HG03066 (cell line): ENCODE results near the gene MEG3.

ENCODE experiments used
- ATAC-seq: cut with Tn5 transposase; IDR thresholded peaks from one replicate; pipeline ENCODE4 v1.9.1; 2021; ENCODE audit warnings: low read depth; ENCODE audit not compliant: unreplicated experiment

MEG3 gene

GRCh38 chr14:100878271-100879146 lies 52.6 kb downstream of the MEG3 start:
- no peak for ATAC-seq

- no peak for ATAC-seq
These were observed 53.3 kb downstream of the MEG3 start for GRCh38 chr14:100879194-100879593.

DNA sequence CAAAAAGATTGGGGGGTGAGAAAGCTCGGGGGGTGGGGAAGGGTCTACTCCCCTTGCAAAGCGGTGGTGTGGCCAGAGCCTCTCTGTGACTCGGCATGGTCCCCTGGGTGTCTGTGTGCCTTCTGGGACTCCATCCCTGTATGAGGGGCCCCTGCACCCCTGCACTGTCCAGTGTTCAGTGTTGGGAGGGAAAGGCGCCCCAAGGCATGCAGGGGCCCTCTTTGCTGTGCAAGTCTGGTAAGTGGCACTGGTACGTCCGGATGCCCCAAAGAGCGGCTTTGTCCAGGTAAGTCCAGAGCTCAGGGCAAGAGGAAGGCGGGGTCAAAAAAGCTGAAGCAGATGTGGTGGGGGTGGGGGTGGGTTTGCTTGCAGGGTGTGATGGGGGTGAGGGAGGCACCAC lies 53.9 kb downstream of the MEG3 start:
- ATAC-seq = no peak

- ATAC-seq = no peak
These were observed 54.6 kb downstream of the MEG3 start for GRCh38 chr14:100880271-100881101.

- ATAC-seq = no peak
These were observed 55.5 kb downstream of the MEG3 start for GRCh38 chr14:100881211-100882025.

DNA sequence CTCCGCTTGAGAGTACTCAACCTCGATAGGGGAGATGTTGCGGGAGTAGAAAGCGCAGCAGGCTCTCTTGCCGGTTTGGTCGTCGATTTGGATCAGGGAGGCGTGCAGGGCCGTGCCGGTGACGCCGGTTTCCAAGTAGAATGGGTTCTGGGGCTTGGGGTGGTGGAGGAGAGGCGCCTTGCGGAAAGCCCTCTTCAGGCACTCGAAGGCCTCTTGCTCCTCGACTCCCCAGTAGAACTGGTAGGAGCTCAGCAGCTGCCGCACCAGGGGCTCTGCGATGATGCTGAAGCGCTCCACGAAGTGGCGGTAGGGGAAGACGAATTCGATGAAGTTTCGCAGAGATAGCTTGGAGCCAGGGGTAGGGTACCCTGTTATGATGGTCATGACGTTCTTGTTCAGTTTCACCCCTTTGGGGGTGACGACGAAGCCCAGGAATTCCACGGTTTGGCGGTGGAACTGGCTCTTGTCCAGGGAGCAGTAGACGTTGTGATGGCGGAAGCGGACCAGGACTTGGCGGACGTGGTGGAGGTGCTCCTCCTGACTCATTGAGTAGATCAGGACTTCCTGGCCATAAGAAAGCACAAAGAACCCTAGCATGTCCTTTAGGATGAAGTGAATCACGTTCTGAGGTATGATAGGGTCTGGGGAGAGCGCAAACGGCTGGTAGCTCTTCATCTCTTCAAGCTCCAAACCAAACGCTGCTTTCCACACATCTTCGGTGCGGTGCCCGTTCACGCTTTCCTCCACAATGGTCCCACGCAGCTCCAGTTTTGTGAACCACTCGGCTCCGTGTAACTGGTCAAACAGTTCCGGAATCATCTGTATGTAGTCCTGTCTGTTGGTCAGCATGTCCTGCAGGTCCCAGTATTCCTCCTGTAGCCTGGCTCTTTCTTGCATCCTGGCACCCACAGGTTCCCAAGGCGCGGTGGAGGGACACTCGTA lies 56.4 kb downstream of the MEG3 start:
- no peak for ATAC-seq

- no peak for ATAC-seq
These were observed 57.3 kb downstream of the MEG3 start for GRCh38 chr14:100882991-100883788.

- no peak for ATAC-seq
These were observed 57.8 kb downstream of the MEG3 start for GRCh38 chr14:100883789-100884101.

GRCh38 chr14:100884456-100884855 lies 58.5 kb downstream of the MEG3 start:
- no peak for ATAC-seq

DNA sequence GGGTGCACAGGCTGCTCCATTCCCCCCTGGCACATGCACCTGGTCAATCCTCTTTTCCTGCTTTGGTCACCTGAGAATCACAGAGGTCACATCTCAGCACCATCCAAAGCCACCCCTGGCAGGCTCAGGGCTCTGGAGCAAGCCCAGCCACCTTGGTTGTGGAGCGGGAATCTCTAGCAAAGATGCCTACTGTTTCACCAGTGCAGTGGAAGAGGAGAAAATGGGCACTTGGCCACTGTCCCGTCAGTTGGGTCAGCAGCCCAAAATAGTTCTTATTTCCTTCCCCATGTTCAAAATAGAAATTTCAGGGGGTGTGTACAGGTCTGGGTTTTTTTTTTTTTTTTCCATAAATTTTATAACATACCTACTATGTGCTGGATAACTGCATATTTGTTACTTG lies 59.3 kb downstream of the MEG3 start:
- no peak for ATAC-seq

GRCh38 chr14:100885617-100886016 lies 59.7 kb downstream of the MEG3 start:
- no peak for ATAC-seq

DNA sequence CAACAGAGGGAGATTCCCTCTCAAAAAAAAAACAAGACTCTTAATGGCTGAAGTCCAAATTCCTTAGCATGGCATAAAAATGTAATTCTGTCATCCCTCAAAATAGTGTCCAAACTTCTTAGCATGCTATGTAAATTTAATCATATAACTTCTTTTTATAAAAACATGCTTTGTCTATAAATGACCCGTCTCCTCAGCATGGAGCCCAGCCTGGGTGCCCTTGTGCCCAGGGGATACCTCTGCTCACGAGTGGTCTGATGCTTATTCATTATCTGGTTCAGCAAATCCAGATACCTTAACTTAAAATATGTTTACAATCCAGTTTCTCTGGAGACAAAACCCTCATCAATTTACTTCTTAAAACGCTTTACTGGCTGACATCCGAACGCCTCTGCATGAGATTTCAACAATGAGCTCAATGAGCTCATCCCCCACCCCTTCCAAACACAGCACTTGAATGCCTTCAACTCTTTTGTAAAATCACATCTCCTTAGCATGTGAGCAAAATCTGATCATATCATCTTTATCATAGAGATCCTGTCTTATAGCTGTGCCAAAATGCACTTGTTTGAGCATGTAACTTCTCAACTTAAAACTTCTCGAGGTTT lies 61.9 kb downstream of the MEG3 start:
- ATAC-seq = no peak

GRCh38 chr14:100888789-100889315 lies 62.9 kb downstream of the MEG3 start:
- no peak for ATAC-seq

GRCh38 chr14:100889641-100890040 lies 63.7 kb downstream of the MEG3 start:
- no peak for ATAC-seq

DNA sequence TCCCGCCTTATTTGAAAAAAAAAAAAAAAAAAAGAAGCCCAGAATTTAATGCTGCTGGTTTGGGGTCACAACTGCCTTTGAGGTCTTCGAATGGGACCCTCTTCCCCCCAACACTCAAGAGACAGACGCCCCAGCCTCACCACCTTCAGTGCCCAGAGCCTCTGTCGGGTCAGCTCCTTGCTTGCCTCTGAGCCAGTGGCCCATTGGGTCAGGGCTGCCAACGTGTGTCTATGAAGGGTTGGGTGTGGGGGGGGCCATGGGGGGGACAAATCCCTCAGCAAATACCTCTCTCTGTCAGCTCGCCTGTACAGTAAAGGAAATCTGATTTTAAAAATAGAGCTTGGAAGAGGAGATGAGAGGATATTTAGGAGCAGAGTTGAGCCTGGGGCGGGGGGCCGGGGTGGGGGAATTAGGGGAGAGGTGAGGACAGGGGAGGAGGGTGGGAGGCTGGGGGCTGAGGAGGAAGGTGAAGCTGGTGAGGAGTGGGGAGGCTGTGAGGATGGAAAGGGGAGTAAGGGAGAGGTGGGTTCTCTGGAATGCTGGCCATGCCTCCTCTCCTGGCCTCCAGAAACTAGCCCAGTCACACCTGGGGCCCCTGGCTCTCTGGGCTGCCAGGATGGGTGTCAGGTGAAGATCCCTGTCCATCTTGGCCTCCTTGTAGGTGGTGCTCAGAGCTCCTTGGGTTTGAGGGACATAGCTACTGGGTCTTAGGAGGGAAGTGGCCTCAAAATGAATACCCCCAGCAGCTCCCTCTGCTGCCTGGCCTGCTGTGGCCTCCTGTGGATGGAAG lies 64.3 kb downstream of the MEG3 start:
- no peak for ATAC-seq

GRCh38 chr14:100891051-100891450 lies 65.1 kb downstream of the MEG3 start:
- ATAC-seq = no peak

DNA sequence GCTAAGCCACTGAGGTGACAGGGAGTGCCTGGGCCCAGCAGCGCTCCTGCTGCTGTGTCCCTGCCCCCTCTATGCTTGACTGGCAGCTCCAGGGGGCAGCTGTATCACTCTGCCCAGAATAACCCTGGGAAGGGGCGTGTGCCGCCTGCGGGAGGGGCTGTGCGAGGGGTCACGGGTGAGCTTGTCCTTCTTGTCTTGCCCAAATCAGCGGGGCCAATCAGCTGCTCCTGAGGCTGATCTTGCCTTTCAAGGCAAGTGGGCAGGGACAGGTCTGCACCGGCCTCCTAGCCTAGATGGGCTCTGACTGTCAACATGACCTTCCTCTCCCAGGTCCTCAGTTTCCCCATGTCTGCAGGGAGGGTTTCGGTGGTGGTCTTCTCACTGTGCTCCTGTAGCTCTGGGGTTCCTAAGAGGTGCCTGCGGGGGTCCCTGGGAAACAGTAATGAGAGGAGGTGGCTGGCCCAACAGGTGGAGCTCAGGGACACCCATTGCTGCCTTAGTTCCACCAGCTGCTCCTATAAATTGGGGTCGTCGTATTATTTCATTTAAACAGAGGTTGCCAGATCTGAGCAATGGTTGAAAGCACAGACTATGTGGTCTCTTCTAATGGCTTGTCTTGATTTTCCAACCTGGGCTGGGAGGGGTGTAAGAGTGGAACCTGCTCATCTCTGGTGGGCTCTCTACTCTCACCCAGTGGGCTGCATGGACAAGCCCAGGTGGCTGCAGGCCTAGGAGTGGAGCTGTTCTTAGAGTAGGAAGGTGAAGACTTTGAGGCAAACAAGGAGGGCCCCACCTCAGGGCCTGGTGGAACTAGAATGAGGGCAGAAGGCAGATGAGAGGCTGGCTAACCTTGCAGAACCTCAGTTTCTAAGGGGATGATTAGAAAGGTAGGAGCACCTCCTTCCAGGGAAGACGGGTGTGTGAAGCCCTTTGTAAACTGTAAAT lies 65.9 kb downstream of the MEG3 start:
- no peak for ATAC-seq
